Hepatocyte (in vitro differentiated cells): ENCODE results near the gene CLTCL1.
"Not testable (repeated sequence)": the region's sequence is repeated elsewhere in the genome, so short reads cannot be mapped to it uniquely, and the experiment has no call there.

Source experiments
- EZH2 ChIP-seq: fragments of 200-600 bp; sonication (generic); IDR thresholded peaks from 2 replicates; pipeline ENCODE4 v1.6.1; 2016; ENCODE audit warnings: antibody characterized with exemption, mild to moderate bottlenecking, borderline replicate concordance
- EZH2phosphoT487 ChIP-seq: fragments of 200-600 bp; sonication (generic); IDR thresholded peaks from one replicate; pipeline ENCODE4 v1.6.1; 2018; ENCODE audit warnings: antibody characterized with exemption, mild to moderate bottlenecking, low read depth, moderate library complexity; ENCODE audit not compliant: unreplicated experiment, severe bottlenecking
- TF ChIP-seq, protein P1 (sequence below): fragments of 200-600 bp; sonication (generic); IDR thresholded peaks from 2 replicates; pipeline ENCODE4 v1.5.1; 2016; ENCODE audit warnings: antibody characterized with exemption, mild to moderate bottlenecking; ENCODE audit not compliant: poor library complexity

DNA sequence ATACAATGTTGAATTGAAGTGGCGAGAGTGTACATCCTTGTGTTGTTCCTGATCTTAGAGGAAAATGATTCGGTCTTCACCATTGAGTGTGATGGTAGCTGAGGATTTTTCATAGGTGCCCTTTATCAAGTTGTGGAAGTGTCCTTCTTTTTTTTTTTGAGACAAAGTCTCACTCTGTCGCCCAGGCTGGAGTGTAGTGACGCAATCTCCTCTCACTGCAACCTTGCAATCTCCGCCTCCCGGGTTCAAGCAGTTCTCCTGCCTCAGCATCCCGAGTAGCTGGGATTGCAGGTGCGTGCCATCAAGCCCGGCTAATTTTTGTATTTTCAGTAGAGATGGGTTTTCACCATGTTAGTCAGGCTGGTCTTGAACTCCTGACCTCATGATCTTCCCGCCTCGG, 132.9 kb downstream of the CLTCL1 start:
- TF ChIP-seq, protein P1, sequence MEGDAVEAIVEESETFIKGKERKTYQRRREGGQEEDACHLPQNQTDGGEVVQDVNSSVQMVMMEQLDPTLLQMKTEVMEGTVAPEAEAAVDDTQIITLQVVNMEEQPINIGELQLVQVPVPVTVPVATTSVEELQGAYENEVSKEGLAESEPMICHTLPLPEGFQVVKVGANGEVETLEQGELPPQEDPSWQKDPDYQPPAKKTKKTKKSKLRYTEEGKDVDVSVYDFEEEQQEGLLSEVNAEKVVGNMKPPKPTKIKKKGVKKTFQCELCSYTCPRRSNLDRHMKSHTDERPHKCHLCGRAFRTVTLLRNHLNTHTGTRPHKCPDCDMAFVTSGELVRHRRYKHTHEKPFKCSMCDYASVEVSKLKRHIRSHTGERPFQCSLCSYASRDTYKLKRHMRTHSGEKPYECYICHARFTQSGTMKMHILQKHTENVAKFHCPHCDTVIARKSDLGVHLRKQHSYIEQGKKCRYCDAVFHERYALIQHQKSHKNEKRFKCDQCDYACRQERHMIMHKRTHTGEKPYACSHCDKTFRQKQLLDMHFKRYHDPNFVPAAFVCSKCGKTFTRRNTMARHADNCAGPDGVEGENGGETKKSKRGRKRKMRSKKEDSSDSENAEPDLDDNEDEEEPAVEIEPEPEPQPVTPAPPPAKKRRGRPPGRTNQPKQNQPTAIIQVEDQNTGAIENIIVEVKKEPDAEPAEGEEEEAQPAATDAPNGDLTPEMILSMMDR: not testable (repeated sequence)
- not testable (repeated sequence) for TF ChIP-seq EZH2, EZH2phosphoT487
